Colonic mucosa (tissue), 4 donors: ENCODE data around the gene GSTT2B. TPM values are rescaled to one million over a fixed set of nuclear protein-coding genes. Genes with fewer than 3 reads are reported as not detected.

ENCODE experiments used
- DNase-seq: peaks from one replicate; pipeline ENCODE4 v3.0.0-alpha.2; 2020
- H3K27ac ChIP-seq: fragments of 200-600 bp; one replicate; pipeline ENCODE4 v1.8.0; 2021
- H3K27me3 ChIP-seq: fragments of 200-600 bp; one replicate; pipeline ENCODE4 v1.8.0; 2021
- H3K36me3 ChIP-seq: fragments of 200-600 bp; one replicate; pipeline ENCODE4 v1.8.0; 2021
- H3K4me1 ChIP-seq: fragments of 200-600 bp; one replicate; pipeline ENCODE4 v1.8.0; 2021; ENCODE audit warnings: mild to moderate bottlenecking
- H3K4me3 ChIP-seq: fragments of 200-600 bp; one replicate; pipeline ENCODE4 v1.8.0; 2021
- H3K9ac ChIP-seq, 2 donors: one replicate each; pipeline ENCODE4 v1.7.0; 2013; ENCODE audit warnings: control low read depth in 2 of 2, low read depth in 2 of 2, low read length in 2 of 2
- H3K9me3 ChIP-seq: fragments of 200-600 bp; one replicate; pipeline ENCODE4 v1.8.0; 2021
- intact Hi-C: fragments of 100-400 bp; cut with DNase I; formaldehyde crosslinking; loops from one replicate; pipeline ENCODE4 v1.14.1; 2022
- total RNA-seq, 2 donors: library from RNA; stranded (reverse); fragmentation: NEBNext Ultra II Directional in 1 of 2; extraction: Animal tissue kit (Norgen Biotek cat#: 25700) in 1 of 2; gene quantifications; one replicate each; pipeline ENCODE4 v1.2.1, GENCODE V29; 2021
- TF ChIP-seq, protein P1 (sequence below): fragments of 200-600 bp; IDR thresholded peaks from one replicate; pipeline ENCODE4 v1.8.0; 2022; ENCODE audit warnings: antibody characterized with exemption, mild to moderate bottlenecking
- donor health status: healthy.
- donor health status: DM: no; HTN: no; CAD: no.
- donor health status: DM: no; HTN: no; CAD: no.

GSTT2B gene
- total RNA-seq, 2 donors from 2014 or later: 2.7 to 3.4 TPM

- H3K4me1 ChIP-seq: no peaks in the 10 kb centered on the region
- no peaks in the 10 kb centered on the region for H3K27me3 ChIP-seq
- TF ChIP-seq, protein P1, sequence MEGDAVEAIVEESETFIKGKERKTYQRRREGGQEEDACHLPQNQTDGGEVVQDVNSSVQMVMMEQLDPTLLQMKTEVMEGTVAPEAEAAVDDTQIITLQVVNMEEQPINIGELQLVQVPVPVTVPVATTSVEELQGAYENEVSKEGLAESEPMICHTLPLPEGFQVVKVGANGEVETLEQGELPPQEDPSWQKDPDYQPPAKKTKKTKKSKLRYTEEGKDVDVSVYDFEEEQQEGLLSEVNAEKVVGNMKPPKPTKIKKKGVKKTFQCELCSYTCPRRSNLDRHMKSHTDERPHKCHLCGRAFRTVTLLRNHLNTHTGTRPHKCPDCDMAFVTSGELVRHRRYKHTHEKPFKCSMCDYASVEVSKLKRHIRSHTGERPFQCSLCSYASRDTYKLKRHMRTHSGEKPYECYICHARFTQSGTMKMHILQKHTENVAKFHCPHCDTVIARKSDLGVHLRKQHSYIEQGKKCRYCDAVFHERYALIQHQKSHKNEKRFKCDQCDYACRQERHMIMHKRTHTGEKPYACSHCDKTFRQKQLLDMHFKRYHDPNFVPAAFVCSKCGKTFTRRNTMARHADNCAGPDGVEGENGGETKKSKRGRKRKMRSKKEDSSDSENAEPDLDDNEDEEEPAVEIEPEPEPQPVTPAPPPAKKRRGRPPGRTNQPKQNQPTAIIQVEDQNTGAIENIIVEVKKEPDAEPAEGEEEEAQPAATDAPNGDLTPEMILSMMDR: no peak
- intact Hi-C loops: no loop called here
- peak overlapping the region; percentile 84 for H3K27ac ChIP-seq
- peak overlapping the region; percentile 46 for H3K4me3 ChIP-seq
- H3K9me3 ChIP-seq: no peaks in the 10 kb centered on the region
- no peaks in the 10 kb centered on the region for H3K36me3 ChIP-seq
- peak overlapping the region; percentile 72 to 84 for H3K9ac ChIP-seq
- peak; percentile 100 for DNase-seq
These were observed 47.2 kb downstream of the GSTT2B start for GRCh38 chr22:23913661-23914353.

- H3K9me3 ChIP-seq: no peaks in the 10 kb centered on the region
- H3K27me3 ChIP-seq: no peaks in the 10 kb centered on the region
- no peak for DNase-seq
- peak overlapping the region; percentile 46 for H3K4me3 ChIP-seq
- intact Hi-C loops: no loop called here
- TF ChIP-seq, protein P1: no peak
- H3K9ac ChIP-seq: peak overlapping the region; percentile 72 to 84
- no peaks in the 10 kb centered on the region for H3K4me1 ChIP-seq
- H3K27ac ChIP-seq: peak overlapping the region; percentile 84
- H3K36me3 ChIP-seq: no peaks in the 10 kb centered on the region
These were observed 47.7 kb downstream of the GSTT2B start for GRCh38 chr22:23913306-23913660.

GRCh38 chr22:23912293-23912903 lies 48.6 kb downstream of the GSTT2B start:
- Histone ChIP-seq H3K27ac (no peak overlapping the region), H3K4me1 (no peaks in the 10 kb centered on the region), H3K36me3 (no peaks in the 10 kb centered on the region), H3K9me3 (no peaks in the 10 kb centered on the region), H3K27me3 (no peaks in the 10 kb centered on the region), H3K4me3 (no peak overlapping the region), H3K9ac (no peak overlapping the region)
- DNase-seq: no peak
- intact Hi-C loops: no loop called here
- TF ChIP-seq, protein P1: no peak

- no peaks in the 10 kb centered on the region for H3K9me3 ChIP-seq
- no peak overlapping the region for H3K4me3 ChIP-seq
- peak overlapping the region in 1 of 2 donors; percentile 19 for H3K9ac ChIP-seq
- H3K4me1 ChIP-seq: no peaks in the 10 kb centered on the region
- DNase-seq: no peak
- intact Hi-C loops: no loop called here
- no peaks in the 10 kb centered on the region for H3K27me3 ChIP-seq
- no peaks in the 10 kb centered on the region for H3K36me3 ChIP-seq
- TF ChIP-seq, protein P1: no peak
- no peak overlapping the region for H3K27ac ChIP-seq
These were observed 49.5 kb downstream of the GSTT2B start for GRCh38 chr22:23911318-23911980.

GRCh38 chr22:23910496-23911190 lies 50.4 kb downstream of the GSTT2B start:
- Histone ChIP-seq H3K4me1 (no peaks in the 10 kb centered on the region), H3K9ac (peak overlapping the region in 1 of 2 donors; percentile 19), H3K27me3 (no peaks in the 10 kb centered on the region), H3K27ac (no peak overlapping the region), H3K9me3 (no peaks in the 10 kb centered on the region), H3K36me3 (no peaks in the 10 kb centered on the region), H3K4me3 (no peak overlapping the region)
- DNase-seq: no peak
- TF ChIP-seq, protein P1: no peak
- intact Hi-C loops: no loop called here
